ENCODE measurements around the gene LAMA1.

Gene LAMA1

DNA sequence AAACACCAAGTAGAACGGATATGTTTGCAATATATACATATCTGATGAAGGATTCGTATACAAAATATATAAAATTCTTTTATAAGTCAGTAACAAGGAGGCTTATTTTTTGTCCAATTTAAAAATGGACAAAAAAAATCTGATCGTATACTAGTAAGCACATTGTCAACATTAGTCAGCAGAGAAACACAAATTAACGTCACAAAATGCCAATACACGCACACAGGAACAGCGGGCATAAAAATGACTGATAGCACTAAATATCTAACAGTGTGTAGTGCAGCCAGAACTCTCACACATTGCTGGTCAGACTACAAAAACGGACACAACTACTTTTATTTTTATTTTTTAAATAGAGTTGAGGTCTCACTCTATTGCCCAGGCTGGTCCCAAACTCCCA lies 69.5 kb downstream of the LAMA1 start:
- DNase-seq, result no peak

DNA sequence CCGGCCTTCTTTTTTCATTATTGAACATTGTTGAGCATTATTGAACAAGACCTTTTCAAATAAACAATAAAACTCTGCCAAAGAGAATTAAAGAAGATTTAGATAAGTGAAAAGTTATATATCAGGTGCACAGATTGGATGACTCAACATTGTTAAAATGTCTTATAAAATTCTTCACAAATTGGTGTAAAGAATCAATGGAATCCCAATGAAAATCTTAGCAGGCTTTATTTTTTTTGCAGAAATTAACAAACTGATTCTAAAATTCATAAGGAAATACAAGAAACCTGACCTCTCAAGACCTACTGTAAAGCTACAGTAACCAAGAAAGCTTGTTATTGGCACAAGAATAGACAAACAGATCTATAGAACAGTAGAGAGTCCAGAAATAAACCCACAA lies 70.3 kb downstream of the LAMA1 start:
- no peak for DNase-seq

DNA sequence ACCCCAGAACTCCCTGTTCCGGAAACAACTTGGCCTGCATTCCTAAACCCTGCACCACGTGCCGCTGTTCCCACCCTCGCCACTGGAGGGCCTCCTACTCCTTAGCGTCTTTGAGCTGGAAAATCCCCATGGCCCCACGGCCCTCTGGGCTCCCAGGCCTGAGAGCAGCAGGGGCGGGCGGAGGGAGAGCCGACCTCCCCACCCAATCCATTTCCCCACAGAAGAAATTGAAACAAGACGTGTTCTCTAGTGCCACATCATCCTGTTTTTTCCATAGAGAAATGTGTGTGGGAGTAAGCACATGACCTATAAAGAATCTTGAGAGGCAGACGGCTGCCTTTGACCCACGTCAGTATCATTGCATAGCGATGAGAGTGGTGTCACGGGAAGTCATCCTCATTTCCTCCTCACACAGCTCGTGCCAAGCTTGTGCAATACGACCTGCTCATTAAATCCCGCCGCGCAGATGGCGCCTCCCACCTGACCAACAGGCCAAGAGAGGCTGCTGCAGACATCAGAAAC lies 79.2 kb downstream of the LAMA1 start:
- no peak for DNase-seq

DNA sequence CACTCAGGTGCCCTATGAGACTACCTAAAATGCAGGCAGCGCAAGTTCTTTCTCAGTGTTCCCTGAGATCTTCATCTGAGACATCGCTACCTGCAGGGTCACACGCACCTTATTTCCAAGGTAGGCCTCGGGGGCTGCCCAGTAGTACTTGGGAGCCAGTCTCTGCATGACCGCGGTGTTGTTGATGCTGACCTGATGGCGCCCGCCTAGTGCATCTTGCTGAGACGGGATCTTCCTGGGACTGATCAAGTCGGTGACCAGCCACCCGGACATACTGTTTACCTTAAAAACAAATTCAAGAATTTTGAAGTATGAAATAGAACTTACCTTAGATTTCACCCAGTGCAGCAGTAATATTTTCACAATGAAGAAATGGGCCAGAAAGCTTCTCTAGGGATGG lies 80.1 kb downstream of the LAMA1 start:
- no peak for DNase-seq

DNA sequence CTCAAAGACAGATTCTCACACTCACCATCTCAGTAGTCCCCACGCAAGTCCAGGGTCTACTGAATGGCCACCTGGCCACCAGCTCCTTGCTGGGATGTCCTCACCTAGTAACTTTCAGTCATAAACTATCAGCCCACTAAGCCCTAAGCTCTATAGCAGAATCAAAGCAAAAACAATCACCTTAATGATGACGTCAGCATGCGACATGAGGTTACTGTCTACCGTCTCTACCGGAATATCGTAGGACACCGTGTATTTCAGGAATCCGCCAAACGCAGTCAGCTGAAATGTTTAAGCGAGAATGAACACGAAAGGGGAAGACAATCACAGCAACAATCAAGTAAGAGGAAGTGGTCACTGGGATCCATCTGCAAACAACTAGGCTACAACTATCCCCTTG lies 81.8 kb downstream of the LAMA1 start:
- no peak for DNase-seq

DNA sequence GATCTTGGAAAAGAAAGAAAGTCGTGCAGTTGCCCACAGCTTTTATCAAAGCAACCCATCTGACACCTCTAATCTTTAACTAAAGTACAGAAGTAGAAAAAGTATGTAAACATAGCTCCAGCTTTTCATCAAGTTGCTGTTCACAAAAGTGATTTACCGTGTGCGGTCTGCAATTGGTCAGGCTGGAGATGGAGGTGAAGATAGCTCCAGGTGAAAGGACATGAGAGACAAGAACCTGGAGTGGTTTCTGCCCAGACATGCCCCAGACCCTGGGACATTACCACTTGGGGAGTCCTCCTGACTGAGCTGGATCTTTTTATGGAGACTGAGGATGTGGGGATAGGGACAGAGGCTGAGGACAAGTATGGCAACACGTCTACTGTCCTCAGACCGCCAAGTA lies 82.7 kb downstream of the LAMA1 start:
- no peak for DNase-seq

DNA sequence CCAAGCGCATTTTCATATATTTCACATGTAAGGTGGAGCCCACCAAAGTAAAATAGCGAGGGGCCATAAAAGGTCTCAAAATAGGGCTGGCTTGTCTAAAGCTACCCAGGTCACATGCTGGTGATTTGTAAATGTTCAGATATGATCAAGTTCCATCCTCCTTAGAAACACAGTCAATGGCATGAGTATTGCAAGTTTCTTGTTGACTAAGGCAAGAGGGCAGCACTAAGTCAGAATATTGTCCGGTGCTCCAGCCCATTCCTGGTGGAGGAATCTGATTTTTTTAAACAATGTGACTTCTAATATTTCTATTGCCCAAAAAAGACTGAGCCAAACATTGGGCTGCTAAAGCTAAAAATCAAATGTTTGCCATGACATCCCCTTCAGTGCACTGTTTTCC lies 85.1 kb downstream of the LAMA1 start:
- no peak for DNase-seq

DNA sequence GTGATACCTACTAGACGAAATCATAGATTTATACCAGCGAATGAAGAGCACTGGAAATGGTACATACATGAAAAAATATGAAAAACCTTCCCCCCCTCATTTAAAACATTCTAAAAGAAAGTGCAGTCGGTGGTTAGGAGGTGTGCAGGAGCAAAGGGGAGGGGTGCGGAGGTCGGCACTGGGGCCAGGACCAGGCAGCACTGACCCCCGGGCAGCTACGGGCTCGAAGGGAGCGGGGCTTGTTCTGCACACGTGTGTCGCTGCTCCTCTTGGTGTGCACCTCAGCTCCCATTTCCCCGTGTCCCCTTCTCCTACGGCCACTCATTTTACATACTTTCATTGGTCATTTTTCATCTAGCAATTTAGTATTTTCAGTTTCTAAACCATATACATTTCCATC lies 89.0 kb downstream of the LAMA1 start:
- no peak for DNase-seq

DNA sequence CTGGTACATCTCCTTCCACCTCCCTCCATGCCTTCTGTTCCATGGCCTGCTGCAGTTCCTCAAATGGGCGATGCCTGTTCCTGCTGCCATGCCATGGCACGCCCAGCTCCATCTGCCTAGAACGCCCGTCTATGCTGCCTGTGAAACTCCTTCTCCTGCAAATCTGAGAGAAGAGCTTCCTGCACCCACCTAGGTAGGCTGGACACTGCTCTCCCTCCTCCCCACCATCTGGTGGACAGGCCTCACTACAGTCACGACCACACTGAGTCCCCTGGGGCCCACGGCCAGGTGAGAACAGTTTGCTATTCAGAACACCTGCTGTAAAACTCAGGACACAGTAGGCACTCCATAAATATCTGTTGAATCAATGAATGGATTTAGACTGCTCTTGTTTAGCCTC lies 92.4 kb downstream of the LAMA1 start:
- no peak for DNase-seq

DNA sequence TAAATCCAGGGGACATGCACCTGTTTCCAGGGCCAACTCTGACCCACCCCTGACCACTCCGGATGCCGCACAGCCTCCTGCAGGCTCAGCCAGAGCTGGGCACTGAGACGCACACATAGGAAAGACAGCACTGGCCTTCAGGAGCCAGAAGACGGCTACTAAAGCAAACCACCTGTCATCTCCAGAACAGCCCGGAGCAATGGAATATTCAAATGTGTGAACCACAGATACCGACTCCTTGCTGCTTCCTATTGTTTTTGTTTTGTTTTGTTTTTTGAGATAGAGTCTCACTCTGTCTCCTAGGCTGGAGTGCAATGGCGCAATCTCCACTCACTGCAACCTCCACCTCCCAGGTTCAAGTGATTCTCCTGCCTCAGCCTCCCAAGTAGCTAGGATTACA lies 94.0 kb downstream of the LAMA1 start:
- no peak for DNase-seq

DNA sequence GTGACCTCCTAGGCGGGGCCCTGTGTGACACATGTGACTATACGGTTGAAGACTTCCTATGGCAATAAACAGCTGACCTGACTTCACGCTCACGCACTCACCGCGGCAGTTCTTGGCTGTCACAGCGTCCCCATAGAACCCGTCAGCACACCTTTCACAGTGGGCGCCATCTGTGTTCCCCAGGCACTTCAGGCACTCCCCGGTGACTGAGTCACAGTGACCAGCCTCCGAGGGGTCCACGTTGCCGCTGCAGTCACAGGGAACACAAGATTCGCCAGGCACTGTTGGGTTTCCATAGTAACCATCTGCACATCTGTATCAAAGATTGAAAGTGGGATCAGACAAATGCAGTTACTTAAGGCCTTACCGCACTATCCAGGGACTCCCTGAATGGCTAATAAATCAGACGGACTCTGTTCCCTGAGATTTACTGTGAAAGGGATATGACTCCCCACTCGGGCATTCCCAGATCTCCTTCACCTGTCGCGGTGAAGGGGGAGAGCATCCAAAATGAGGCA lies 94.5 kb downstream of the LAMA1 start:
- no peak for DNase-seq

DNA sequence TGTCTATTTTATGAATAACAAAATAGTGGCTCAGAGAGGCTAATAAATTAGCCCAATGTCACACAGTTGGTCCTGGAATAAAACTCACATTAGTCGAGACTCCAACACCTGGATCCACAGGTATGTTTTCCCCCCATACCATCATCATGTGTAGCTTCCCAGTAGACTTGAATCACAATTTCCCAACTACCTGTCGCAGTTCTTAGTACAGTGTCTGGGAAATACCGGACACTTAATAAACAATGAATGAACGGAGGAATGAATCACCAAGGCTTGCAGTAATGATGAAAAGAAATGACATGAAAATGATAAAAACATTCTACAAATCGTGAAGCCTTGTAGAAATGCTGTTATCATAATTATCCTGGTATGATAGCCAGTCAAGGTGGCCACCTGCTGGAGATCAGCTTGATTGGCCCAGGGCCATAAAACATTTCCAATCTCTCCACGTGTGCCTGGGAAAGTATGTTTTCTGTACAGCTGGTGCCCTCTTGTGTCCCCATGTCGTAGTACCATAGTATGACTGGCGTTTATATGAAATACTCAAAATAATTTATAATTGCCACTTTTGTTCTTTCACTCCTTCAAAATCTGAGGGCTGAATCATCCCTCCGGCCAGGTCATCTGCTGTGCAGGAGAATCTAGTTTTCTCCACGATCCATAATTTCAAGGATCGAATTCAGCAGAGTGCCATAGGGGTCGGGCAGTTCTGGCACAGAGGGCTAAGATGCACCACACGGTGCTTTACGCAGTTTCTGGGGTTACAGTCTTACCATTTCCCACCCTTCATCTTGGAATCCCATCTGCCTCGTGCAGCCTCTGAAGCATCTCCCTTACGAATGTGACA lies 95.4 kb downstream of the LAMA1 start:
- no peak for DNase-seq

DNA sequence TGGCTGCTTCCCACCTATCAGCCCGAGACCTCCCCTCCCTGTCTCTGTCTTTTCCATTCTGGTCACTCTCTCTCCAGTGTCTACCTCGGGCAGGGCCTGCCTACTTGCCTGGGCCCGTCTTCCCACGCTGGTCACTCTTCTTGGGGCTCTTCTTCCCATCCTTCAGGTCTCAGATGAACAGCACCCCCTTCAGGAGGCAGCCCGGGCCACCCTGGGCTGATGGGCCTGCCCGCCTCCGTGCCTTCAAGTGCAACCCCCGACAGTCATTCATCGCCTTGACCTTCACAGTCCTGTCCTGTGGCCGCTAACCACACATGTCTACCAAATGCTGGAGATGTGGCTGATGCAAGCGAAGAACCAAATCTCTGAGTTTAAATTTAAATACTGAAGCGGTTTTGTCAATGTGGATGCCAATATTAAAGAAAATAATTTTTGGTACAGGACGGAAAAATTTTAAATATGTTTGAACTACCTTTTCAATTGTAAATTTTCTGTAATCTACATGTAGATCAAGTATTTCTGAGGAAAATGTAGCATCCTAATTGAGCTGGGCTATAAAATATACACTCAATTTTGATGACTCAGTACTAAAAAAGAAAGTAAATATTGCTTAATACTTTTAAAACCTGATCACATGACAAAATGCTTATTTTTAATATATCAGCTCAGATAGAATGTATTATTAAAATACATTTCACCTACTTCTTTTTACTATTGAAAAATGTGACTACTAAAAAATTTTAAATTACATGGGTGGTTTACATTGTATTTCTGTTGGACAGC lies 96.4 kb downstream of the LAMA1 start:
- no peak for DNase-seq

DNA sequence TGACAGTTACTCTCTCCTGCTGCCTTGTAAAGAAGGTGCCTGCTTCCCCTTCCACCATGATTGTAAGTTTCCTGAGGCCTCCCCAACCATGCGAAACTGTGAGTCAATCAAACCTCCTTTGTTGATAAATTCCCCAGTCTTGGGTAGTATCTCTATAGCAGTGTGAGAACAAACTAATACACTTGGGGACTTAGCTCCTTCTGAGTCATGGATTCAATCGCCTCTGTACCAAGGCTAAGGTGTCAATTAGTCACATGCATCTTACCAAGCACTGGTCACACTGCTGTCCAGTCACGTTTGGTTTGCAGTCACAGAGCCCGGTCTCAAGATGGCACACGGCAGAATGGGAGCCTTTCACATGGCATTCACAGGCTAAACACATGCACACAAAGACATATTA lies 100.6 kb downstream of the LAMA1 start:
- no peak for DNase-seq

DNA sequence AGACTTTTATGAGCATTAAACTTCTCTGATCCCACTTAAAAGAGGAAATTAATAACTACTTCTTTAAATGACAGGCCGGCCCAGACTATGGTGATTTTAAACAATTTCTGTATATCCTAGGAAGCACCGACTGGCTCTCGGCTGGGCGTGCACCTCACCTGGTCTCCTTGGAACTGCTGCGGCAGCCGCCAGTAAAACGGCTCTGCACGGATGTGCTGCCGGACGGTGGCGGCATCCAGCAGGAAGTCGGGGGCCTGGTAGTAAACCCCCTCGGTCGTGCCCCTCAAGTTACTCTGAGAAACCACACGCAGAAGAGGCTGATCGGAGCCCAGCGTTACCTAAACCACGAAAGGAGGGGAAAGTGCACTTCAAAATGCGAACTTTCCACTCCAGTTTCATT lies 106.5 kb downstream of the LAMA1 start:
- no peak for DNase-seq

DNA sequence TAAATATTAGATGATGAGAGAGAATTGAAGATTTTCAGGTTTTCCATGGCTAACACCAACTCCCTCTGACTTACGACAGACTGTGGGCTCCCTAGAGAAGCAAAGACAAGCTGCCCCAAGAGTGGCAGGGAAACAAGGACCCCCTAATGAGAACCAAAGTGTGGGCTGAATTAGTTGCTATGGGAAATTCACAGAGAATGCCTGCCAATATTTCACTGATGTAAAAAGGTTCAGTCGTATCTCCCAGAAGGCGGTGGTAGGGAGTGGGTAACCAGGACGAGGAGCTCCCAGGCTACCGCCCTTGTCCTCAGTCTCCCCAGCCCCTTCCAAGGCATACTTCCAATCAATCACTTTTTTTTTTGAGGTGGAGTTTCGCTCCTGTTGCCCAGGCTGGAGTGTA lies 113.6 kb downstream of the LAMA1 start:
- DNase-seq, result no peak

DNA sequence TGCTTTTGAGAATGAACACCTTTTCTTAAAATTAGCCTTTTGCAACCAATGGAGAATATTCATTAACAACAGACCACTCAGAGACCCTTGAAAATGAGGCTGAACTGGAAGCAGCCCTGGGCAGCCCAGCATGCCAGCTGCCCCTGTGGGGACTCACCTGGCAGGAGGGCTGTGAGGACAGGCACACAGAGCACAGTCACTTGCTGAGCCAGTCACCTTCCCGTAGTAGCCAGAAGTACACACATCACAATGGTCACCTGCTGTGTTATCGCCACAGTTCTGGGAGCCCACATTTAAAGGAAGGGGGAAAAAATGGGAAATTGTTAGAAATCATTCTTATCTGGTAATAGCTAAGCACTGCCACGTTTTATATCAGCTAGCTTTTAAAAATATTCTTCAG lies 115.5 kb downstream of the LAMA1 start:
- no peak for DNase-seq

DNA sequence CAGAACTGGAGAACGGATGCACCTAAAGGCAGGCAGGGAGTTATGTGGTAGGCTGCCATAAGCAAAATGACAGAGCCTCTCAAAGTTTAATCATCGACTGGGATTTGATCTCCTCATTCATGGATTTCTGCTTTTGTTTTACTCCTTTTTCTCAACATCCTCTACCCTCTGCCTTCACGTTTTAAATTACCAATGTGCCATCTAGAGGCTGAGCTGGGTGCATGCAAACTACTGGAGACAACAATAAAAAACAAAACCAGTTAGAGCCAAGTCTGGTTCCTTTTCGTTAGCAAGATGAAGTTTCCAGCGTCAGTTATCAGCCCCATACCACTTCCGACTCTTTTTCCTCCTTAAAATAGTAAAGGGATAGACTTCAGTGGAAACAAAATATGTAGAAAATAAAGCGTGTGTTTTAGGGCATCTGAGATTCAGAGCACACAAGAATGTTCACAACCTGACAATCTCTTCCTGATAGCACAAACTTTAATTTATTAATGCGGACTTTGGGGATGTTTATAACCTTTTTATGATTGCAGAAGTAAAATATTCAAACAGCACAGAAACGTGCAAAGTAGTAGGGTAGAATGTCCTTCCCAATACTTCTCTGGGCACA lies 117.0 kb downstream of the LAMA1 start:
- no peak for DNase-seq

DNA sequence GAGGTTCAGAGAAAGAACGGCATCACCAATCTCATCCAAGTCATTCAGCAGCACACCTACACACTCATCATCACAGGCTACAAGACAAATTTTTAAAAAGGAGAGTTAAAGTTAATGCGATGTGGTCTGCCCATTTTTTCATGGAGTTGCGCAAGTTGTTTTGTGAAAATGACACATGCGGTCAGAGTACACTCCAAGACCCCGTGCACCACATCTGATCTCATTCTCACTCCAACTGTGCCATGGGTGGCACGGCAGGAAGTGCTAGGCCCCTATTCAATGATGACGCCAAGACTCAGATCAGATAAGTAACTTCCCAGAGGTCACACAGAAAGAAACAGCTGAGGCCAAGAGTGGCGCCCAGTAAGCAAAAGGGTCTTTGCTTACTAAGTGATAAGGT lies 119.8 kb downstream of the LAMA1 start:
- DNase-seq, result no peak

DNA sequence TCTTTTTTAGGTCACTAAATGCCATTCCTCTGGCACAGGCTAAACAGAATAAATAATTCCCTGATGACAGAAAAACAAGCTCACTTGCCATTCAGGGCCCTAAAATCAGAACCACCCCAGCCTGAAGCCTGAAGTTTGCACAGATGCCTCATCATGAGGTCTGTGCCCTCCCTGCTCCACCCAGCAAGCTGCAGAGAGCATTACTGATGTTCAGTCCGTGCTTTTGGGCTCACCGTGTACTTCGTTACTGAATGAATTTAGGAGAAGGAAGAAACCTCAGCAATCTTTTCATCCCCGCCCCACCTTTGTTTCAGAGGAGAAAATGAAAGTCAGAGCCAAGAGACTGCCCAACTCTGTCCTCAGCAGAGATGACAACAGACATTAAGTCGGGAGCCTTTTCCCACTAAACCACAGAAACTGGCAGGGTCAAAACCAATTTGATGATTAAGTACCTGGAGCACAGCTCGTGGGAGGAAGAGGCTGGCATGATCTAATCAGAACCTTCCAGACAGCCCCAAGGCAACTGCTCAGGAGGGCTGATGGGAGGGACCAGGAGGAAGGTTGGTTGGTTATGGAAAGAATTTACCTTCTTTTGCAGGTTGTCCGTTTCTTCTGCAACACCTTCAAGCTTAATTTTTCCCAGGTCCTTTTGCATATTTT lies 122.7 kb downstream of the LAMA1 start:
- no peak for DNase-seq

DNA sequence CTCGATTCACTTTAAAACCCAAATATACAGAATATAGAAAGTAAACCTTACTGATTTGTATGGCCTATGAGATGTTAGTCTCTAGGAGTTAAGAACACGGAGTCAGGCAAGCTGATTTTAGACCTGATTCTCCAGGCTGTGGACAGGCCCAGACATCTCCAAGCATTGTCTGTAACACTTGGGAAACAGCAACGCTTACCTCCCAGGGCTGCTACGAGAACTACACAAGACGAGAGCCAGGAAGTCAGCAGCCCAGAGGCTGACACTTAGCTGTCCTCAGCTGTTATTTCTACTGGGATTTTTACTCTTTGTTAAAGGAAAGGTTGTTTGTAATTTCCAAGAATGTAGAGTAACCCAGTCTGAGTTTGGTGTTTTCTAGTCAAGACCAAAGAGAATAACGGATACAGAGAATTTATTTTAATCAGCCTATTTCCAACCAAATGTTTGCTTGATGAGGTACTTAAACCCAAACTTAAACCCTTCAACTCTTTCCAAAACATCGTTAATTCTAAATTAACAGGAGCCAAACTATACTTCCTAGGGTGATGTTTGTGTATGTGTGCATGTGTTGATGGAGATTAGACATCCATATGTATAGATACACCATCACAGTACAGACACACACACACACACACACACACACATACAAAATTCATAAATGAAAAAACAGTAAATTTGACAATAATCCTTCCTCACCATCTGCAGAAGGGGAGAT lies 123.4 kb downstream of the LAMA1 start:
- no peak for DNase-seq

DNA sequence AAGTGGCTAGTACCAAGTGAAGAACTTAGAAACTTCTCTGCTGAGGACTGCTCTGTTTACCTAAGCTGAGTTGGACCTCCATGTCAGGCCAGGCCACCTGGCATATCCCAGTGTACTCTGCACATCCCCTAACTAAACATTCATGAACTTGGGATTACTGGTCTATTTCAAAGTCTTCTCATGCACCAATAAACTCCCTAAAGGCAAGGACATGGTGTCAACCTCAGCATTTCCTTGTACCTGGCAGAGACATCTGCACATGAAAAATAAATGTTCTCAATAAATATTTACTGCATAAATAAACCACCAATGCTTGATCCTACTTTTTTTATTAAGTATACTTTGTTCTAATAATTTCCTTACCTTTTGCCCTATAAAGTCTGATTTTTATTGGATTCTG lies 124.8 kb downstream of the LAMA1 start:
- DNase-seq, result no peak

Measured in KG1 (cell line).